AG09309 (cell line): ENCODE data around the gene MRPL23.

Experiments
- DNase-seq: peaks from one replicate; pipeline ENCODE4 v3.0.0-alpha.2; 2010; ENCODE audit warnings: low read depth
- H3K4me3 ChIP-seq: 2 replicates; pipeline ENCODE4 v1.5.1; 2011; ENCODE audit warnings: mild to moderate bottlenecking, low read depth, low read length, moderate library complexity; ENCODE audit not compliant: control insufficient read depth
- CTCF ChIP-seq: IDR thresholded peaks from 2 replicates; pipeline ENCODE4 v1.5.1; 2011; ENCODE audit warnings: mild to moderate bottlenecking, low read depth, low read length, inconsistent platforms; ENCODE audit not compliant: insufficient read depth, control insufficient read depth; ENCODE audit errors: missing control alignments

MRPL23 gene

DNA sequence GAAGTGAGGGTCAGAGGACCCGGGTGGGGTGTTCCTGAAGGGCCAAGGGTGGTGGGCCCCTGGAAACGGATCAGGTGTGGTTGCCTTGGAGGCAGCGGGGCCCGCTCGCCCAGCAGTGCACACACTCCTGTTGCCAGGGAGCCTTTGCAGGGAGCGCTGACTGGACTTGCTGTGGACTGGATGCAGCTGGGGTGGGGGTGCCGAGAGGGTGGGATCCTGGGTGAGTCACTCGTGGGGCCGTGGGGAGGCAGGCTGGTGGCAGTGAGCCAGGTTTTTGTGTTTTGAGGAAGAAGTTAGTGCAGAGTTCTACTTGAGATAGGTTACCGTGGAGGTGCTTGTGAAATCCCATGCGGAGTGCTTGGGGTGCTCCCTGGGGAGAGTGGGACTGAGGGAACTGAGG, 1.3 kb downstream of the MRPL23 start:
- H3K4me3 ChIP-seq, result no peak overlapping the region
- TF ChIP-seq CTCF, result no peak
- no peak for DNase-seq

DNA sequence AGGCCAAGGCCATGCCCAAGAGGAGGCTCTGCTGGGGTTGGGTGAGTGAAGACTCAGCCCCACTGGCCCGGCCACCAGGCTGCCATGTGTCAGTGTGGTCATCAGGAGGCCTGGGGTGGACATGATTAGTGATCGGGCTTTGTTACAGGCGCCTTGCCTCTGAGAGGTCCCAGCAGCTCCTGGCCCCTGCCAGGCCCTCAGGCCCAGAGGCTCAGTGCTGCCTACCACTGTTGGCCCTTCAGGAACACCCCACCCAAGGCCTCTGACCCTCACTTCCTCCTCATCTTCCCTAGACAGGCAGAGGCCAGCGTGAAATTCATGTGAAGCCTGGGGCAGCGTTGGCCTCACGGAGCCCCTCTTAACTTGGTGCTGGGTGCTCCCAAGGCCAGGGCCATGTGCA, 2.2 kb downstream of the MRPL23 start:
- no peak overlapping the region for H3K4me3 ChIP-seq
- no peak for TF ChIP-seq CTCF
- DNase-seq, result no peak

GRCh38 chr11:1949922-1950321, 2.8 kb downstream of the MRPL23 start:
- no peak for DNase-seq
- no peak overlapping the region for H3K4me3 ChIP-seq
- no peak for TF ChIP-seq CTCF

- TF ChIP-seq CTCF, result no peak
- no peak overlapping the region for H3K4me3 ChIP-seq
- no peak for DNase-seq
Measured at GRCh38 chr11:1952806-1953482, 5.8 kb downstream of the MRPL23 start.

- TF ChIP-seq CTCF, result no peak
- DNase-seq, result no peak
- H3K4me3 ChIP-seq, result no peak overlapping the region
Measured at GRCh38 chr11:1953489-1954266, 6.5 kb downstream of the MRPL23 start.

DNA sequence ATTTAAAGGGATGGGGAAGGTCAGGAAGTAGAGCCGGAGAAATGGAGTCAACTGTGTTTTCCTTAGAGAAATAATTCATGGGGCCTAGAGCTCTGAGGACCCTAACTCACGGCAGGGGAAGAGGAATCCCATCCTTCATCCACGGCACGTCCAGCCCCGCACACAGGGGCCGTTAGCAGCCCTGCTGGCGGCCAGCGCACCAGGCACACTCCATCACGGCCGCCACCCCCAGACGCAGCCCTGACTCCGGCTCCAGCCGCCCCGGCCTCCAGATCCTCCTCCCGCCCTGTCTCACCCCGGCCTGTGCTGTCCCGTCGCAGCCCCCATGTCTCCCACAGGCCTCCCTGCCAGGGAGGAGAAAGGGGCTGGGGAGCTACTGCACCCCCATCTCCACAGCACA, 11.2 kb downstream of the MRPL23 start:
- DNase-seq, result no peak
- no peak for TF ChIP-seq CTCF
- H3K4me3 ChIP-seq, result no peak overlapping the region
